WERI-Rb-1 (cell line): ENCODE data around the gene MIDN.

Source experiments
- DNase-seq: peaks from one replicate; pipeline ENCODE4 v3.0.0-alpha.2; 2020
- H3K27ac ChIP-seq: fragments of 250-450 bp; sonication (Bioruptor Pico); 2 replicates; pipeline ENCODE4 v1.5.1; 2020; ENCODE audit warnings: mild to moderate bottlenecking, moderate library complexity
- H3K27me3 ChIP-seq: fragments of 250-450 bp; sonication (Bioruptor Pico); 2 replicates; pipeline ENCODE4 v1.5.1; 2021; ENCODE audit warnings: mild to moderate bottlenecking, low read depth, moderate library complexity; ENCODE audit not compliant: insufficient read depth, severe bottlenecking
- H3K36me3 ChIP-seq: fragments of 250-450 bp; sonication (Bioruptor Pico); 2 replicates; pipeline ENCODE4 v1.5.1; 2020; ENCODE audit warnings: mild to moderate bottlenecking, moderate library complexity
- H3K4me3 ChIP-seq: 2 replicates; pipeline ENCODE4 v1.5.1; 2011; ENCODE audit warnings: low read depth, mild to moderate bottlenecking, control low read depth, low read length
- H3K9me3 ChIP-seq: fragments of 250-450 bp; sonication (Bioruptor Pico); 2 replicates; pipeline ENCODE4 v1.5.1; 2021; ENCODE audit warnings: mild to moderate bottlenecking, moderate library complexity; ENCODE audit not compliant: severe bottlenecking
- TF ChIP-seq, protein P1 (sequence below): IDR thresholded peaks from 2 replicates; pipeline ENCODE4 v1.5.1; 2011; ENCODE audit warnings: low read depth, mild to moderate bottlenecking, control low read depth, inconsistent platforms, low read length

MIDN gene

GRCh38 chr19:1259876-1260748 is 11.7 kb downstream of the MIDN start:
- no peak for DNase-seq
- peak overlapping the region; percentile 57 for H3K27ac ChIP-seq
- H3K27me3 ChIP-seq = no peaks in the 10 kb centered on the region

GRCh38 chr19:1260749-1261537 is 12.6 kb downstream of the MIDN start:
- Histone ChIP-seq H3K27ac (peak overlapping the region; percentile 74), H3K27me3 (no peaks in the 10 kb centered on the region), H3K36me3 (peaks cover 20% of the 10 kb centered on the region), H3K9me3 (no peaks in the 10 kb centered on the region), H3K4me3 (peak overlapping the region; percentile 64)
- TF ChIP-seq, protein P1, sequence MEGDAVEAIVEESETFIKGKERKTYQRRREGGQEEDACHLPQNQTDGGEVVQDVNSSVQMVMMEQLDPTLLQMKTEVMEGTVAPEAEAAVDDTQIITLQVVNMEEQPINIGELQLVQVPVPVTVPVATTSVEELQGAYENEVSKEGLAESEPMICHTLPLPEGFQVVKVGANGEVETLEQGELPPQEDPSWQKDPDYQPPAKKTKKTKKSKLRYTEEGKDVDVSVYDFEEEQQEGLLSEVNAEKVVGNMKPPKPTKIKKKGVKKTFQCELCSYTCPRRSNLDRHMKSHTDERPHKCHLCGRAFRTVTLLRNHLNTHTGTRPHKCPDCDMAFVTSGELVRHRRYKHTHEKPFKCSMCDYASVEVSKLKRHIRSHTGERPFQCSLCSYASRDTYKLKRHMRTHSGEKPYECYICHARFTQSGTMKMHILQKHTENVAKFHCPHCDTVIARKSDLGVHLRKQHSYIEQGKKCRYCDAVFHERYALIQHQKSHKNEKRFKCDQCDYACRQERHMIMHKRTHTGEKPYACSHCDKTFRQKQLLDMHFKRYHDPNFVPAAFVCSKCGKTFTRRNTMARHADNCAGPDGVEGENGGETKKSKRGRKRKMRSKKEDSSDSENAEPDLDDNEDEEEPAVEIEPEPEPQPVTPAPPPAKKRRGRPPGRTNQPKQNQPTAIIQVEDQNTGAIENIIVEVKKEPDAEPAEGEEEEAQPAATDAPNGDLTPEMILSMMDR = no peak
- DNase-seq = peak; percentile 95

More at GRCh38 chr19:1259876-1260748, 11.7 kb downstream of the MIDN start:
- TF ChIP-seq, protein P1 = no peak
- H3K36me3 ChIP-seq = peaks cover 28% of the 10 kb centered on the region
- H3K4me3 ChIP-seq = peak overlapping the region; percentile 64
- H3K9me3 ChIP-seq = no peaks in the 10 kb centered on the region

GRCh38 chr19:1261538-1261797 is 13.1 kb downstream of the MIDN start:
- no peak for DNase-seq
- TF ChIP-seq, protein P1 = peak; percentile 25; the same call in 1 of the 2 replicates

DNA sequence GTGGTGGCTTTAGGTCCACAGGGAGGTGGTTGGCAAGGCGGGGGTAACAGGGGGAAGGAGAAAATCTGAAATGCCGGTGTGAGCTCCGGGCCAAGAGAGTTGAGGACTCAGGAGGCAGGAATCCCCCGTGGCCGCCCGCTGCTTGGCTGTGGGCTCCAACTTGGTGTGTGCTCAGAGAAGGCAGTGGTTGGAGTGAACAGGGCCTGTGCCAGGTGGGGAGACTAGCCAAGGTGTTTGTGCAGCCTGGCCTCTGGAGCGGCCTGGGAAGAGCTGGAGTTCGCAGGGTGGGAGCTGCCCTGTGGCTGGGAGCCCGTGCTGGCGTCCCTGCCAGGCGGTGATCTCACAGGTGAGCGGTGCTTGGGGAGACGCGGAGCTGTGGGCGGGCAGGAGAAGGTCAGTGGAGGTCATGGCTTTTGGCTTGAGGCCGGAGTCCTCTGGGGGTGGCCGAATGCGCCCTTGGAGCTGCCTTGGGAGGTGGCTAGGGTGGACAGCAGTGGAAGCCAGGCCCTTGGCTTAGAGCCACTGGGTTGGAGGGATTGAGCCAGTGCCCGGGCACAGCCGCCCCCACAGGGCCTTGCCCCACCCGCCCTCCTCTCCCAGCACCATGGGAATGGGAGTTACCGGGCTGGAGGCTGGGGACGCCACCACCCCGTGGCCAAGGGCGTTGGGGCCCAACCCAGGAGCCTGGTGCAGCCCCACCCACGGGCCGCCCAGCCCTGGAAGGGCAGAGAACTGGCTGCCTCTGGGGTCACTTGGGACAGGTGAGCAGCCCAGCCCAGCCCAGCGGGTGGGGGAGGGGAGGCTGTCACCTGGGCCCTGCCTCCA is 13.6 kb downstream of the MIDN start:
- TF ChIP-seq, protein P1 = no peak
- Histone ChIP-seq H3K27ac (peak overlapping the region; percentile 74), H3K4me3 (peak overlapping the region; percentile 64), H3K9me3 (no peaks in the 10 kb centered on the region), H3K27me3 (no peaks in the 10 kb centered on the region), H3K36me3 (peaks cover 11% of the 10 kb centered on the region)
- DNase-seq = no peak

More at GRCh38 chr19:1261538-1261797, 13.1 kb downstream of the MIDN start:
- Histone ChIP-seq H3K9me3 (no peaks in the 10 kb centered on the region), H3K4me3 (peak overlapping the region; percentile 64), H3K36me3 (peaks cover 17% of the 10 kb centered on the region), H3K27me3 (no peaks in the 10 kb centered on the region), H3K27ac (peak overlapping the region; percentile 74)

DNA sequence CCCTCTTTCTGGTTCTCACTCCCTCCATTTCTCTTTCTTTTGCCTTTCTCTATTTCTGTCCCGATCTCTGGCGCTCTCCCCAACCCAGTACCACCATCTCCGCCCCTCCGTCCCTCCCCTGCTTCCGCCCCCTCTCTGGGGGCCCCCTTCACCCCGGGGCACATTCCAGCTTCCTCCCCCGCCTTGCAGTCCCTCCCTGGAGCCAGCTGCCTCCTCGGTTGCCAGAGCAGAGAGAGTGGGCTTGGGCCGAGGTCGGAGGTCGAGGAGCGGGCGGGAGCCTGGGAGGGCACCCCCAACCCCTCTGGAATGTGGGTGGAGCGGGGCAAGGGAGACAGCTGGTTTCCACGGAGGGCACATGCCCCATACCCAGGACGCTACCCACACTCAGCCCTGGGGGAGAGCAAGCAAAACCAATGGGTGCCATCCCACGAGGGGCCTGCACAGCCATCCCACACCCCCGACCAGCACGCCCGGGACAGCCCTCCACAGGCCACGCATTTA is 14.3 kb downstream of the MIDN start:
- Histone ChIP-seq H3K27me3 (no peaks in the 10 kb centered on the region), H3K36me3 (peaks cover 4% of the 10 kb centered on the region), H3K27ac (no peak overlapping the region), H3K4me3 (no peak overlapping the region), H3K9me3 (no peaks in the 10 kb centered on the region)
- TF ChIP-seq, protein P1 = no peak
- no peak for DNase-seq
